Erythroblast (primary cell): ENCODE data around the gene IQSEC1.

Source experiments
- GATA1 ChIP-seq: IDR thresholded peaks from 2 replicates; pipeline ENCODE4 v1.6.1; 2011; ENCODE audit warnings: low read depth, mild to moderate bottlenecking, control low read depth, low read length, moderate library complexity
- POLR2A ChIP-seq: IDR thresholded peaks from 2 replicates; pipeline ENCODE4 v1.6.1; 2011; ENCODE audit warnings: mild to moderate bottlenecking, low read length

- TF ChIP-seq POLR2A, result no peak
- TF ChIP-seq GATA1, result no peak
These were observed 29.6 kb downstream of the IQSEC1 start for GRCh38 chr3:13043656-13044055.
